ENCODE measurements around the gene C4A.
"Not testable (repeated sequence)": the region's sequence is repeated elsewhere in the genome, so short reads cannot be mapped to it uniquely, and the experiment has no call there.

C4A gene

GRCh38 chr6:31980998-31981397 lies 859 bp upstream of the C4A start:
- not testable (repeated sequence) for DNase-seq

DNA sequence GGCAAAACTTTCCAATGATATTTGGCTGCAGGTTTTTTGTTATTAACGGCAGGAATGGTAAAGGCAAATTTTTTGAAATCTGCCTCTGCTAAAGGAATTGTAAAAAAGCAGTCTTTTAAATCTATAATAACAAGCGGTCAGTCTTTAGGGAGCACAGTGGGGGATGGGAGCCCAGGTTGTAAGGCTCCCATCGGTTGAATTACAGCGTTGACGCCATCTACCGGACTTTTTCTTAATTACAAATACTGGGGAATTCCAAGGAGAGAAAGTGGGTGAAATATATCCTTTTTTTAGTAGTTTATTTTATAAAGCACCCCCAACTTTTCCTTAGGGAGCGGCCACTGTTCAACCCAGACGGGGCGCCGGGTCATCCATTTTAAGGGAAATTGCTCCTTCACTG lies 7.5 kb downstream of the C4A start:
- not testable (repeated sequence) for DNase-seq

- not testable (repeated sequence) for DNase-seq
Measured at GRCh38 chr6:31994421-31994820, 12.6 kb downstream of the C4A start.

DNA sequence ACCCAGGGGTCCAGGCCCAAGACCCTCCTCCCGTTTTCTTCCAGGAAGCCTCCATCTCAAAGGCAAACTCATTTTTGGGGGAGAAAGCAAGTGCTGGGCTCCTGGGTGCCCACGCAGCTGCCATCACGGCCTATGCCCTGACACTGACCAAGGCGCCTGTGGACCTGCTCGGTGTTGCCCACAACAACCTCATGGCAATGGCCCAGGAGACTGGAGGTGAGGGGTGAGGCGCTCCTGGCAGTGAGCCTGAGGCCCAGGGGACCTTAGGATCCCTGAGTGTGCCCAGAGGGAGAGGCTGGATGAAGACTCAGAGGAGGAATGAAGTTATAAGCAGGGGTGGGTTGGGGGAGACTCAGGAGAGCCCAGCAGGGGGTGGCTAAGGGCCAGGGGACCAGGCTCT lies 14.5 kb downstream of the C4A start:
- not testable (repeated sequence) for DNase-seq

DNA sequence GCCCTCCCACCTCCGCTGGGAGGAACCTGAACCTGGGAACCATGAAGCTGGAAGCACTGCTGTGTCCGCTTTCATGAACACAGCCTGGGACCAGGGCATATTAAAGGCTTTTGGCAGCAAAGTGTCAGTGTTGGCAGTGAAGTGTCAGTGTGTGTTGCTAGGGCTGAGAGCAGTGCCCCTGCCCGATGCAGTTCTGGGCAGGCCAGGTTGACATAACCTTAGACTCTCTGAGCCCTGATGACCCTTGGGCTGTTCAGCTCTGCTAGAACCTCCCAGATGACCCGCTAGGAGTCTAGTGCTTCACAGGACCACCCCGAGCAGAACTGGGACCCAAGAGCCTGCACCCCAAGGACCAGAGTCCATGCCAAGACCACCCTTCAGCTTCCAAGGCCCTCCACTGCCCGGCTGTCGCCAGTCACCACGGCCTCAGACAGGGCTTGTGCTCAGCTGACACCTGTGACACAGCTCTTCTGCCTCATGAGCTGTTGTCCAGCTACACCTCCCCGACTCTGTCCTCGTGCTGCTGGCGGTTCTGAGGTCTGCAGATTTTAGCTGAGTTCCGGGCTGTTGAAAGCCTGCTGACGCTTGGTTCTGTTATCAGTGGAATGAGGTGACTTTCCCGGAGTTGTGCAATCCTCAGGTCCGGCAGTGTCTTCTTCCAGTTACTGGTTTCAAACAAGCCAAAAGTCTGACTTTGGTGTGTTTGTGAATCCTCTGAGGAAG lies 20.9 kb downstream of the C4A start:
- not testable (repeated sequence) for DNase-seq

- not testable (repeated sequence) for DNase-seq
Measured at GRCh38 chr6:32003301-32003700, 21.4 kb downstream of the C4A start.

- DNase-seq = not testable (repeated sequence)
Measured at GRCh38 chr6:32004393-32004792, 22.5 kb downstream of the C4A start.

DNA sequence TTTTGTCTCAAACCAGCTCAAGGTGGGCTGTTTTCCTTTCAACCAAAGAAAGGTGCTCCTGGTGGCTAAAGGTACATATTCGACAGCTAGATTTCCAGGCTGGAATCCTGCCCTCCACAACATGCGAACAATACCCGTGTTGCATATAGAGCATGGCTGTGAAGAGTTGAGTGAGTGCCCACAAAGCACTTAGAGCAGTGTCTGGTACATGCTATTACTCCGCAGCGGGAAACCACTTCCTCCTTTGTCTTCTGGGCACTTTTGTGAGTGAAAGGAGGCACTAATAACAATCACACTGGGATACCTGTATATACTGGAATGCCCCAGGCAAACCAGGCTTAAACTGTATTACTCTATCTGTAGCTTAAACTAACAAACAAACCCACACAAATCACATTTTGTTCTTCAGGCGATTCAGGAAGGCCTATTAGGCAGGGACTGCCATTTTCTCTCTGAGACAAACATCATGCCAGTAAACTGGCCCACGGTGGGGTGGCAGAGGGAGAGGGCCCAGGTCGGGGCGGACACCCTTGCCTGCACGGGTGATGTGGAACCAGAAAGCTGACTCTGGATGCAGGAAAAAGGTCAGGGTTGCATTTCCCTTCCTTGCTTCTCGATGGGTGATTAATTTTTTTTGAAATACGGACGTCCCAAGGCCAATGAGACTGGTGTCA lies 23.1 kb downstream of the C4A start:
- not testable (repeated sequence) for DNase-seq

DNA sequence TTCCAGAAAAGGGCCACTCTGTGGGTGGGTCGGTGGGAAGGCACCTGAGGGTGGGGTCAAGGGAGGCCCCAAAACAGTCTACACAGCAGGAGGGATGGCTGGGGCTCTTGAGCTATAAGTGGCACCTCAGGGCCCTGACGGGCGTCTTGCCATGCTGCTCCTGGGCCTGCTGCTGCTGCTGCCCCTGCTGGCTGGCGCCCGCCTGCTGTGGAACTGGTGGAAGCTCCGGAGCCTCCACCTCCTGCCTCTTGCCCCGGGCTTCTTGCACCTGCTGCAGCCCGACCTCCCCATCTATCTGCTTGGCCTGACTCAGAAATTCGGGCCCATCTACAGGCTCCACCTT lies 23.7 kb downstream of the C4A start:
- not testable (repeated sequence) for DNase-seq

DNA sequence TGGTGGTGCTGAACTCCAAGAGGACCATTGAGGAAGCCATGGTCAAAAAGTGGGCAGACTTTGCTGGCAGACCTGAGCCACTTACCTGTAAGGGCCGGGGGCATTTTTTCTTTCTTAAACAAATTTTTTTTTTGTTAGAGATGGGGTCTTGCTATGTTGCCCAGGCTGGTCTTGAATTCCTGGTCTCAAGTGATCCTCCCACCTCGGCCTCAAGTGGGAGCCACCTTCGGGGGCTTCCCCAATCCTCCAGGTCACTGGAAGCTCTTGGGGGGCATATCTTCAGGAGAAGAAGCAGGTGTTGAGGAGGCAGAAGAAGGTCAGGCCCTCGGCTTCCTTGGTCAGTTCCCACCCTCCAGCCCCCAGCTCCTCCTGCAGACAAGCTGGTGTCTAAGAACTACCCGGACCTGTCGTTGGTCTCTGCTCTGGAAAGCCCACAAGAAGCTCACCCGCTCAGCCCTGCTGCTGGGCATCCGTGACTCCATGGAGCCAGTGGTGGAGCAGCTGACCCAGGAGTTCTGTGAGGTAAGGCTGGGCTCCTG lies 24.2 kb downstream of the C4A start:
- DNase-seq = not testable (repeated sequence)

DNA sequence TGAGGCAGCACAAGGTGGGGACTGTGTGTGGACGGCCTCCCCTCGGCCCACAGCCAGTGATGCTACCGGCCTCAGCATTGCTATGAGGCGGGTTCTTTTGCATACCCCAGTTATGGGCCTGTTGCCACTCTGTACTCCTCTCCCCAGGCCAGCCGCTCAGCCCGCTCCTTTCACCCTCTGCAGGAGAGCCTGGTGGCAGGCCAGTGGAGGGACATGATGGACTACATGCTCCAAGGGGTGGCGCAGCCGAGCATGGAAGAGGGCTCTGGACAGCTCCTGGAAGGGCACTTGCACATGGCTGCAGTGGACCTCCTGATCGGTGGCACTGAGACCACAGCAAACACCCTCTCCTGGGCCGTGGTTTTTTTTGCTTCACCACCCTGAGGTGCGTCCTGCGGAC lies 25.2 kb downstream of the C4A start:
- DNase-seq = not testable (repeated sequence)

- DNase-seq = not testable (repeated sequence)
Measured at GRCh38 chr6:32008037-32008436, 26.2 kb downstream of the C4A start.

- not testable (repeated sequence) for DNase-seq
Measured at GRCh38 chr6:32008616-32009015, 26.8 kb downstream of the C4A start.

- not testable (repeated sequence) for DNase-seq
Measured at GRCh38 chr6:32009537-32009936, 27.7 kb downstream of the C4A start.

DNA sequence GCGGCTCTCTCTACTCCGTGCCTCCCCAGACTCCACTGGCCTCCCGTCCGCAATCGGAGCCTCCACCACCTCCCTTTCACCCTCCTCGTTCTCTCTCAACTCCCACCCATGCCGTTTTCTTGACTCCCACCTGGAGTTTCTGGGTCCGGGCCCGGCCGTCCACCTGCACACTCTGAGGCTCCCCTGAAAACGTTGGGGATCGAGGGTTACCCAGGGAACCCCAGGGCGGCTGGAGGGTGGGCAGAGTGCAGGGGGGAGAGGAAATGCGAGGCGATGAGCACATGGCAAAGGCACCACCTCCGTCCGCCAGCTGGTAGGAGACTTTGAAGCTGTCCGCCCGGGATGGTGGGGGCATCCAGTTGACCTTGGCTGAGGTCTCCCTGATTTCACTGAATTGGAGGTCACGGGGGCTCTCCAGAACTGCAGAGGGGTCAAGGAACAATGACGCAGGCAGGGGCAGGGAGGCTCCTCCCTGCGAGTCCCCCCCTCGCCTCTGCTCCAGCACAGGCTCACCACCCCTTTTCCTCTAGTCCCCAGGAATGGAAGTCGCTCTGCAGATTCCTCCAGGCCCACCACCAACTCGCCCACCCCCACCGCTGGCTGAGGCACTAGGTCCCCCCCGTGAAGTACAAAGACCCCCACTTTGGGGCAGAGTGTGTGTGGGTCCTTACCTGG lies 29.1 kb downstream of the C4A start:
- DNase-seq = not testable (repeated sequence)

- DNase-seq = not testable (repeated sequence)
Measured at GRCh38 chr6:32012941-32013617, 31.2 kb downstream of the C4A start.

DNA sequence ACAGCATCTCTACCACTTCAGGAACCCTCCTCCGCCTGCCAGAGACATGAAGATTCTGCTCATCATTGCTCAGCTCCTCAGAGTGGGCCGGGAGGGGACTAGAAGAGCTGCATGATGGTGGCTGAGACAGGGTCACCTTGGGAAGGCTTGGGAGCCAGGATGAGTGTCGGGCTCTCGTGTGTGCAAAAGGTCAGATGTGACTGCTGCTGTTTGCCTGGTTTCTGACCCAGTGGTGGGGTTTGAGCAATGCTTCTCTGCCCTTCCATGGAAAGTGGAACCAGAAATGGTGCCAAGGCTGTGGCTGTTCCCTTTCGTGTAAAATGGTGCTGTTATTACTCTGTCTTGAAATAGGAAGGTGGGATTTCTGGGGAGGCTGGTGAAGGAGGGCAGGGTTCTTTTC lies 31.9 kb downstream of the C4A start:
- DNase-seq = not testable (repeated sequence)

DNA sequence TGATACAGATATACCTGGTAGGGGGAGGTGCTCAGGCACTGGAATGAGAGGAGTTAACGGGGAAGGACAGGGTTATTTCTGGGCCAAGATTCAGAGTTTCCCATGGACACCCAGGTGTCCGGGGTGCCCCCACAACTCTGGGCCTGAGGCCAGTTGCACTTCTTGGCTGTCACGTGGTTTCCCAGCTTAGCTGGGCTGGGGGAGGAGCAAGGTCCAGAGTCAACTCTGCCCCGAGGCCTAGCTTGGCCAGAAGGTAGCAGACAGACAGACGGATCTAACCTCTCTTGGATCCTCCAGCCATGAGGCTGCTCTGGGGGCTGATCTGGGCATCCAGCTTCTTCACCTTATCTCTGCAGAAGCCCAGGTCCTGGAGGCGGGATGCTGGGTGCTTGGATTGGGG lies 32.7 kb downstream of the C4A start, which contains the start of gene C4B:
C4B (plus strand) TSS at position 249 of the 400 bp plus-strand sequence; CDS start at position 300, 51 bp downstream.
- DNase-seq = not testable (repeated sequence)

- not testable (repeated sequence) for DNase-seq
Measured at GRCh38 chr6:32022100-32022499, 40.2 kb downstream of the C4A start.

GRCh38 chr6:32028631-32029030 lies 46.8 kb downstream of the C4A start:
- not testable (repeated sequence) for DNase-seq

GRCh38 chr6:32029553-32029952 lies 47.7 kb downstream of the C4A start:
- not testable (repeated sequence) for DNase-seq

DNA sequence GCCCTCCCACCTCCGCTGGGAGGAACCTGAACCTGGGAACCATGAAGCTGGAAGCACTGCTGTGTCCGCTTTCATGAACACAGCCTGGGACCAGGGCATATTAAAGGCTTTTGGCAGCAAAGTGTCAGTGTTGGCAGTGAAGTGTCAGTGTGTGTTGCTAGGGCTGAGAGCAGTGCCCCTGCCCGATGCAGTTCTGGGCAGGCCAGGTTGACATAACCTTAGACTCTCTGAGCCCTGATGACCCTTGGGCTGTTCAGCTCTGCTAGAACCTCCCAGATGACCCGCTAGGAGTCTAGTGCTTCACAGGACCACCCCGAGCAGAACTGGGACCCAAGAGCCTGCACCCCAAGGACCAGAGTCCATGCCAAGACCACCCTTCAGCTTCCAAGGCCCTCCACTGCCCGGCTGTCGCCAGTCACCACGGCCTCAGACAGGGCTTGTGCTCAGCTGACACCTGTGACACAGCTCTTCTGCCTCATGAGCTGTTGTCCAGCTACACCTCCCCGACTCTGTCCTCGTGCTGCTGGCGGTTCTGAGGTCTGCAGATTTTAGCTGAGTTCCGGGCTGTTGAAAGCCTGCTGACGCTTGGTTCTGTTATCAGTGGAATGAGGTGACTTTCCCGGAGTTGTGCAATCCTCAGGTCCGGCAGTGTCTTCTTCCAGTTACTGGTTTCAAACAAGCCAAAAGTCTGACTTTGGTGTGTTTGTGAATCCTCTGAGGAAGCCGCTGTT lies 53.6 kb downstream of the C4A start:
- DNase-seq = not testable (repeated sequence)

Data from NCI-H1436 (cell line).